Effector memory CD4-positive, alpha-beta T cell (primary cell): Measurements from ENCODE around the gene CEP170.

Experiments
- DNase-seq, 3 donors: peaks; one replicate each; pipeline ENCODE4 v3.0.0-alpha.2; 2020
- H3K27ac ChIP-seq: 2 replicates; pipeline ENCODE4 v1.7.0; 2013; ENCODE audit warnings: mild to moderate bottlenecking, low read length, moderate library complexity; ENCODE audit not compliant: insufficient read depth, poor library complexity, severe bottlenecking
- H3K27me3 ChIP-seq: replicated peaks from 2 replicates; pipeline ENCODE4 v1.7.0; 2013; ENCODE audit warnings: mild to moderate bottlenecking, low read length; ENCODE audit not compliant: insufficient read depth, control insufficient read depth, poor library complexity, severe bottlenecking
- H3K36me3 ChIP-seq: 2 replicates; pipeline ENCODE4 v1.7.0; 2013; ENCODE audit warnings: mild to moderate bottlenecking, low read length, moderate library complexity; ENCODE audit not compliant: control insufficient read depth, insufficient read depth
- H3K4me1 ChIP-seq: 2 replicates; pipeline ENCODE4 v1.7.0; 2013; ENCODE audit warnings: low read length, mild to moderate bottlenecking; ENCODE audit not compliant: control insufficient read depth, insufficient read depth, poor library complexity, severe bottlenecking
- H3K4me3 ChIP-seq: 2 replicates; pipeline ENCODE4 v1.7.0; 2013; ENCODE audit warnings: low read length, low read depth, mild to moderate bottlenecking; ENCODE audit not compliant: insufficient read depth, poor library complexity, severe bottlenecking
- H3K9me3 ChIP-seq: 2 replicates; pipeline ENCODE4 v1.7.0; 2013; ENCODE audit warnings: mild to moderate bottlenecking, low read length, moderate library complexity; ENCODE audit not compliant: control insufficient read depth

Gene CEP170

DNA sequence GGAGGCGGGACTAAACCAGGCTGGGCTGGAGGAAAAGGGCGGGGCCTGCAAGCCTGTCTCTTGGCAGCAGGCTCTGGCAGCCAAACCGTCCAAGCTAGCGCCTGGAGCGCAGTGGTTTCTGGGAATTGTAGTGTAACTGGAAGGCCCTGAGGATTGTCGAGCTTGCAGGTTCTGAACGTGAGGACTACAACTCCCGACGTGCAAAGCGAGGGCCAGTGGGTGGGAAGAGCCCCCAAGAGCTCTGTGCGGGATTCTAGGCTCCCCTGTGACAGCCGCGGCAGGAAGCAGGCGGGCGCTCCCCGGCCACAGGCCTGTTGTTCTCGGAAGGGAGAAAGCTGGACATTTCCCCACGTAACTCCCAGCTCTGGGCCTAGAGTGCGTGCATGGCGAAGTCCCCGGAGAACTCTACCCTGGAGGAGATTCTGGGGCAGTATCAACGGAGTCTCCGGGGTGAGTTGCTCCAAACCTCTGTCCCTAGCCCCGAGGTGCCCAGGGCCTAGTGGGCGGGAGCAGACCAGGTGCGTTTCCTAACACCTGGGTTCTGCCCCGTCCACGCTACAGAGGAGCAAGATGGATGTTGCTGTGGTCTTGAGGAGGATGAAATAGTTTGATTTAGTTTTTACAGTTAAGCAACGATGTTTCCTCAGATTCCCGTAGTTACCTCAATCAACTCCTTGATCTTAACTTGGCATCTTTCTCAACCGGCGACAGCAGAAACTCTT is 871 bp upstream of the CEP170 start, which contains the start of gene SDCCAG8:
Gene SDCCAG8 (plus strand): TSS at position 251 of the 722 bp plus-strand sequence. CDS start 133 bp downstream, at position 384.
- Histone ChIP-seq H3K36me3 (no peaks in the 10 kb centered on the region), H3K4me3 (peak within 1 kb of the TSS; percentile 80), H3K27ac (peak within 1 kb of the TSS; percentile 93), H3K27me3 (no peaks in the 10 kb centered on the region), H3K9me3 (no peaks in the 10 kb centered on the region), H3K4me1 (peaks cover 11% of the 10 kb centered on the region)
- DNase-seq = peak; percentile 84 to 92 (median 91)

- H3K4me1 ChIP-seq = peaks cover 11% of the 10 kb centered on the region
- H3K27ac ChIP-seq = peak overlapping the region; percentile 93
- H3K4me3 ChIP-seq = peak overlapping the region; percentile 80
- no peaks in the 10 kb centered on the region for H3K9me3 ChIP-seq
- H3K27me3 ChIP-seq = no peaks in the 10 kb centered on the region
- no peaks in the 10 kb centered on the region for H3K36me3 ChIP-seq
- peak; percentile 45 to 54 (median 47) for DNase-seq
These were observed 701 bp downstream of the CEP170 start for GRCh38 chr1:243254233-243254926.

DNA sequence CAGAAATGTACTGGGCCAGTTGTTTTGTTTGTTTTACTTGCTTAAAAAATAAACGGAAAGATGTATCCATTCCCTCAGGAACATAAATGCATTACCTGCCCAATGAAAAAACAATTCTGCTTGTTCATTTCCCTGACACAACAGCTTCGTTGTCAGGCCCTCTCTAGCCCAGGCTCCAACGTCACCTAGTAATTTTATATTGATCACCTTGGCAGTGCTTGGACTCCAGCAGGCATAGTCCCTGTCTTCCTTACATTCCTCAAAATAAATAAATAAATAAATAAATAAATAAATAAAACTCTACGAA is 1.2 kb downstream of the CEP170 start:
- DNase-seq = no peak
- Histone ChIP-seq H3K4me1 (peaks cover 11% of the 10 kb centered on the region), H3K27me3 (no peaks in the 10 kb centered on the region), H3K36me3 (no peaks in the 10 kb centered on the region), H3K9me3 (no peaks in the 10 kb centered on the region), H3K4me3 (peak overlapping the region; percentile 76), H3K27ac (peak overlapping the region; percentile 93)

DNA sequence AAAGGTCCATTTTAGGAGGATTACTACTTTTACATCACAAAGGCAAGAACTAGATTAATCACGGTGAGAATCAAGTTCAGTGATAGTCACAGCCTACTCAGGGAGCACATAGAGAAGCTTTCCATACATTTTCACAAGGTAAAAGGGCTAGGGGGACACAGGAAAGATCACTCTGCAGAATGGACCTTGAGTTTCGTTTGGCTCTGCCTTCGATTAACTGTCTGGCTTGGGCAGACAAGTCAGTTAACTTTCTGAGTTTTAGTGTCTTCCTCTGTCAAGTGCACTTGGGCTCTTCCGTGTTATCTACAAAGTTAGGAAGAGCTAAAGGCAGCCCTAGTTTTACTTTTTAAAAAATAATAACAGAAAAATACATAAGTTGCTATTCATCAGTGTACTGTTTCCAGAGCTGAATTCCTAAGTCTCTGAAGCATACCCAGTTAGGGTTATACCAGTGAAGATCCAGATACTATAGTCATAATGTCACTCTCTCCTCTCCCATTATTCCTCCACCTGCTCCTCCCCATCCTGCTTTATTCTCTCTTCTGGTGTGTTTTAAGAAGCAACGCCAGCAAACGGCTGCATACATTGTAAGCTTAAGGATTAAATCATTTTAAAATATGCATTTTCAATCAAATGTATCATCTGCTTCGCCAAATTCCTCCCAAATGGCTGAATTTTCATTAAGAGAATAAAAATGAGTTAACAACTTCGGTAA is 1.7 kb downstream of the CEP170 start:
- Histone ChIP-seq H3K36me3 (no peaks in the 10 kb centered on the region), H3K4me1 (peaks cover 11% of the 10 kb centered on the region), H3K4me3 (no peak overlapping the region), H3K27me3 (no peaks in the 10 kb centered on the region), H3K27ac (peak overlapping the region; percentile 93), H3K9me3 (no peaks in the 10 kb centered on the region)
- DNase-seq = no peak

- H3K36me3 ChIP-seq = no peaks in the 10 kb centered on the region
- no peaks in the 10 kb centered on the region for H3K27me3 ChIP-seq
- H3K27ac ChIP-seq = no peak overlapping the region
- no peaks in the 10 kb centered on the region for H3K9me3 ChIP-seq
- H3K4me3 ChIP-seq = no peak overlapping the region
- no peak for DNase-seq
- H3K4me1 ChIP-seq = peaks cover 10% of the 10 kb centered on the region
These were observed 3.5 kb downstream of the CEP170 start for GRCh38 chr1:243251539-243251938.

DNA sequence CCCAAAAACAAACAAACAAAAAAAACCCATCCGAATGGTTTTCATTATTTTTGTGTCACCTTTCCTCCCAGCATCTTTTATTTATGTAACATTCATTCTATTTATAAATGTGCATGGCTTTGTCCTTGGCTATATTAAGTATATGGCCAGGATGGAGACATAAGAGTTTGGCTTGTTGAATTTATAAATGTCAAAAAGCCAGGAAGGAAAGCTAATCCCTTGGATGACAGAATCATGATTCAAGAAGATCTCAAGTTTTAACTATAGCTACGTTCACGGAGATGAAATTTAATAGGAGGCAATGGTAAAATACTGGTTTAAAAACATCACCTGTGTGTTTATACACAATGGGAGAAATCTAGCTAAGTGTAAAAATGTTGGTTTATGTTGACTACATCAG is 5.0 kb downstream of the CEP170 start:
- Histone ChIP-seq H3K9me3 (no peaks in the 10 kb centered on the region), H3K4me3 (no peak overlapping the region), H3K27me3 (no peaks in the 10 kb centered on the region), H3K36me3 (no peaks in the 10 kb centered on the region), H3K4me1 (peaks cover 4% of the 10 kb centered on the region), H3K27ac (no peak overlapping the region)
- DNase-seq = no peak

GRCh38 chr1:243249214-243249613 is 5.9 kb downstream of the CEP170 start:
- Histone ChIP-seq H3K9me3 (no peaks in the 10 kb centered on the region), H3K4me1 (peaks cover 4% of the 10 kb centered on the region), H3K36me3 (no peaks in the 10 kb centered on the region), H3K27me3 (no peaks in the 10 kb centered on the region), H3K4me3 (no peak overlapping the region), H3K27ac (no peak overlapping the region)
- DNase-seq = no peak

- no peaks in the 10 kb centered on the region for H3K27me3 ChIP-seq
- no peaks in the 10 kb centered on the region for H3K36me3 ChIP-seq
- no peak overlapping the region for H3K27ac ChIP-seq
- no peak for DNase-seq
- H3K4me3 ChIP-seq = no peak overlapping the region
- peaks cover under 1% of the 10 kb centered on the region for H3K4me1 ChIP-seq
- no peaks in the 10 kb centered on the region for H3K9me3 ChIP-seq
These were observed 7.2 kb downstream of the CEP170 start for GRCh38 chr1:243247901-243248300.

DNA sequence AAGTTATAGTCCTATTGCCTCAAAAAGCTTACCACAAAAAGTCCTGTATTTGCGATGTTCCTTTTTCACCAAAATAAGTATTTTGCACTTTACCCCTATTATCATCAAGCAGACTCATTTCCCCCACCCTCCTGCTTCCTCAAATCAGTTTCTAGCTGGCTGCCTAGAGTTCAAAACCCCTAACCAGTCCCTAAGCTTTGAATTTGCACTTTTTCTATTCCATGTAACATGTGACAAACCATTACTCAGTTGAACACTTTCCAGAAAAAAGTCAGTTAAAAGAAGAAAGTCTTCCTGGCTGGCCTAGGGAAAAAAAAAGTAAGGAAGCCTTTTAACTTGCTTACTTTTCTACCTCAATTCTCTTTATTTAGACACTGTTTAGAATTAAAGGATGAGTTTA is 8.2 kb downstream of the CEP170 start:
- H3K27ac ChIP-seq = no peak overlapping the region
- no peaks in the 10 kb centered on the region for H3K9me3 ChIP-seq
- no peaks in the 10 kb centered on the region for H3K27me3 ChIP-seq
- no peaks in the 10 kb centered on the region for H3K4me1 ChIP-seq
- DNase-seq = no peak
- H3K4me3 ChIP-seq = no peak overlapping the region
- H3K36me3 ChIP-seq = no peaks in the 10 kb centered on the region

DNA sequence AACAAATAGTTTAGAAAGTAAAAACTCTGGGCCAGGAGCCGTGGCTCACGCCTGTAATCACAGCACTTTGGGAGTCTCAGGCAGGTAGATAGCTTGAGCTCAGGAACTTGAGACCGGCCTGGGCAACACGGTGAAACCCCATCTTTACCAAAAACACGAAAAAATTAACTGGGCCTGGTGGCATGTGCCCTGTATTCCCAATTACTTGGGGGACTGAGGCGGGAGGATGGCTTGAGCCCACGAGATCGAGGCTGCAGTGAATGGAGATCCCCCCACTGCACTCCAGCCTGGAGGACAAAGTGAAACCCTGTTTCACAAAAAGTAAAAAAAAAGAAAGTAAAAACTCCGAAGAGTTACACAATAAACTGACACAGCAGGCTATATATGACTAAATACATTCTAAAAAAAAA is 10.6 kb downstream of the CEP170 start:
- no peaks in the 10 kb centered on the region for H3K4me1 ChIP-seq
- no peaks in the 10 kb centered on the region for H3K9me3 ChIP-seq
- no peaks in the 10 kb centered on the region for H3K27me3 ChIP-seq
- no peaks in the 10 kb centered on the region for H3K36me3 ChIP-seq
- no peak overlapping the region for H3K27ac ChIP-seq
- no peak overlapping the region for H3K4me3 ChIP-seq
- no peak for DNase-seq
